ENCODE data around the gene ZBTB20. TPM values are rescaled to one million over a fixed set of nuclear protein-coding genes. Genes with fewer than 3 reads are reported as not detected.

Gene ZBTB20
- total and polyA plus RNA-seq, 10 of the 15 experiments (the other 5 are each of a cell fraction or from before 2014, with no cell fraction given) = 0.20 to 5.5 (median 2.2) TPM

DNA sequence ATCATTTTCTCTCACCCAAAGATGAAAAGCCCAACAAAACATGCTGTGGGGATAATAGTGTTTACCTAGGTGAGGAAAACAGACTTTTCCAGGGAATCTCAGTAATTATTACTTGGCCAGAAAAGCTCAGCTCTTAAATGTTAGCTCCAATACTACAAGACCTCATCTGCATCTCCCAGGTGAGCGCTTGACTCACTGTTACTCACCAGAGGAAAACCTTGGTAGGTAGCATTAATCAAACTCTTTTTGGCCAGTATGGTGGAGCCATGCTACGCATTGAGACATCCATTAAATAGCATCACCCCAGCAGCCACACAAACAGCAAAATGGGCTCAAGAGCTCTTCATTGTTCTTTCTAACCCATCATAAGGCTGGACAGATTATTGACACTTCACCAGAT lies 754.3 kb downstream of the ZBTB20 start:
- DNase-seq (ENCODE audit: low read depth, low spot score) (no peak), ATAC-seq (no peak), FAIRE-seq (no peak)
- Histone ChIP-seq H3K4me2 (ENCODE audit: control insufficient read depth, insufficient read depth) (no peak overlapping the region), H3K79me2 (ENCODE audit: control insufficient read depth, insufficient read depth, low read length) (no peaks in the 10 kb centered on the region), H2AFZ (ENCODE audit: control insufficient read depth, low read depth, low read length) (no peak overlapping the region), H3K4me3 (no peak overlapping the region), H4K20me1 (ENCODE audit: control insufficient read depth, insufficient read depth) (no peaks in the 10 kb centered on the region), H3K27ac (ENCODE audit: control insufficient read depth, insufficient read depth) (no peak overlapping the region), H3K27me3 (replicated peaks in 1 of 2; ENCODE audit: control insufficient read depth in 2 of 2, insufficient read depth in 2 of 2, low read length in 1 of 2) (no peaks in the 10 kb centered on the region), H3K9me3 (replicated peaks; ENCODE audit: control insufficient read depth, insufficient read depth, low read length) (no peaks in the 10 kb centered on the region), H3K36me3 (ENCODE audit: control insufficient read depth in 2 of 2, insufficient read depth in 2 of 2, low read length in 1 of 2) (no peaks in the 10 kb centered on the region; a peak in 1 of 4 replicates), H3K9ac (ENCODE audit: control insufficient read depth, insufficient read depth, low read length) (no peak overlapping the region), H3K4me1 (ENCODE audit: control insufficient read depth, insufficient read depth, low read length) (no peaks in the 10 kb centered on the region)
- ChIA-PET SMC1A (ENCODE audit: uncharacterized antibody, unreplicated experiment) (interaction anchor here (1.0 to 3.6 kb wide), 2 partner anchors 9 to 26 kb away, joined by 4 to 14 read pairs; no protein-coding TSS in a partner anchor), RAD21 (ENCODE audit: unreplicated experiment) (no interaction called here), CTCF (interaction anchor here (0.5 to 3.0 kb wide), 5 partner anchors 8 to 271 kb away, joined by 3 to 10 read pairs (median 4); no protein-coding TSS in a partner anchor), POLR2A (interaction anchor here (0.6 kb wide), 1 partner anchor 16 kb away, joined by 4 read pairs; no protein-coding TSS in a partner anchor)
- in situ Hi-C loops (cut with MboI) = no loop called here
- TF ChIP-seq EGR1 (IDR thresholded peaks at IDR 0.05; ENCODE audit: borderline replicate concordance in 1 of 2, low read depth in 2 of 2, low read length in 2 of 2) = no peak
- TF ChIP-seq GABPA (IDR thresholded peaks at IDR 0.05; ENCODE audit: low read depth) = no peak
- TF ChIP-seq ZNF217 (IDR thresholded peaks at IDR 0.05) = no peak
- 84% methylated on average over 2 of the region's 2 CpGs for WGBS (ENCODE audit: insufficient coverage, insufficient replicate concordance, low lambda C conversion rate, missing lambda C conversion rate)
- no TSS peak for BruUV-seq (replicated peaks)
- intact Hi-C loops (cut with micrococcal nuclease; ENCODE audit: unreplicated experiment) = loop anchor here (10.0 kb wide), 1 partner anchor 202 kb away; no protein-coding TSS in a partner anchor

DNA sequence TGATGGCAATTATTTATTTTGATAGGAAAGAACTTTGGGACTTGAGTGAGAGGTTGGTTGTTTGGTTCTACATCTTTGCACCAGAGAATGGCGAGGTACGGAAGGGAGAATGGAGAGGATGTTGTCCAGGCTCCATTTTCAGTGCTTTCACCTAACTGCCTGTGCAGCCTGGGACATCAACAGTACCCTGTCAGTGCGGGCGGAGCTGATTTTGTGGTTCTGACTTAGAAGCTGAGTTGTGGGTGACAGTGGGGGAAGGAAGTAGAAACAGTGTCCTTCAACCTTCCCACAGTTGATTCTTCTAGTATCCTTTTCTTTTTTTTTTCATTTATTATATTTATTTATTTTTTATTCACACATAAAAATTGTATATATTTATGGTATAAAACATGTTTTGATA lies 757.9 kb downstream of the ZBTB20 start:
- ATAC-seq (no peak), DNase-seq (ENCODE audit: low read depth, low spot score) (no peak), FAIRE-seq (no peak)
- BruUV-seq (replicated peaks) = no TSS peak
- Histone ChIP-seq H2AFZ (ENCODE audit: control insufficient read depth, low read depth, low read length) (no peak overlapping the region), H3K27me3 (replicated peaks in 1 of 2; ENCODE audit: control insufficient read depth in 2 of 2, insufficient read depth in 2 of 2, low read length in 1 of 2) (no peaks in the 10 kb centered on the region), H3K9me3 (replicated peaks; ENCODE audit: control insufficient read depth, insufficient read depth, low read length) (no peaks in the 10 kb centered on the region), H3K27ac (ENCODE audit: control insufficient read depth, insufficient read depth) (no peak overlapping the region), H3K4me2 (ENCODE audit: control insufficient read depth, insufficient read depth) (no peak overlapping the region), H3K4me1 (ENCODE audit: control insufficient read depth, insufficient read depth, low read length) (no peaks in the 10 kb centered on the region), H4K20me1 (ENCODE audit: control insufficient read depth, insufficient read depth) (no peaks in the 10 kb centered on the region), H3K4me3 (no peak overlapping the region), H3K36me3 (ENCODE audit: control insufficient read depth in 2 of 2, insufficient read depth in 2 of 2, low read length in 1 of 2) (no peaks in the 10 kb centered on the region; a peak in 1 of 4 replicates), H3K79me2 (ENCODE audit: control insufficient read depth, insufficient read depth, low read length) (no peaks in the 10 kb centered on the region), H3K9ac (ENCODE audit: control insufficient read depth, insufficient read depth, low read length) (no peak overlapping the region)
- RAD21 ChIA-PET (ENCODE audit: unreplicated experiment) = no interaction called here
- intact Hi-C loops (cut with micrococcal nuclease; ENCODE audit: unreplicated experiment) = loop anchor here (10.0 kb wide), 2 partner anchors 136 to 306 kb away; no protein-coding TSS in a partner anchor
- CTCF ChIA-PET = interaction anchor here (9.6 kb wide), 1 partner anchor 27 kb away, joined by 223 read pairs; no protein-coding TSS in a partner anchor
- in situ Hi-C loops (cut with MboI) = no loop called here
- SMC1A ChIA-PET (ENCODE audit: uncharacterized antibody, unreplicated experiment) = interaction anchor here (0.7 to 1.6 kb wide), 2 partner anchors 34 to 97 kb away, joined by 3 read pairs; no protein-coding TSS in a partner anchor
- 97% methylated on average over 4 of the region's 4 CpGs for WGBS (ENCODE audit: insufficient coverage, insufficient replicate concordance, low lambda C conversion rate, missing lambda C conversion rate)
- POLR2A ChIA-PET = no interaction called here
- TF ChIP-seq, protein P1, sequence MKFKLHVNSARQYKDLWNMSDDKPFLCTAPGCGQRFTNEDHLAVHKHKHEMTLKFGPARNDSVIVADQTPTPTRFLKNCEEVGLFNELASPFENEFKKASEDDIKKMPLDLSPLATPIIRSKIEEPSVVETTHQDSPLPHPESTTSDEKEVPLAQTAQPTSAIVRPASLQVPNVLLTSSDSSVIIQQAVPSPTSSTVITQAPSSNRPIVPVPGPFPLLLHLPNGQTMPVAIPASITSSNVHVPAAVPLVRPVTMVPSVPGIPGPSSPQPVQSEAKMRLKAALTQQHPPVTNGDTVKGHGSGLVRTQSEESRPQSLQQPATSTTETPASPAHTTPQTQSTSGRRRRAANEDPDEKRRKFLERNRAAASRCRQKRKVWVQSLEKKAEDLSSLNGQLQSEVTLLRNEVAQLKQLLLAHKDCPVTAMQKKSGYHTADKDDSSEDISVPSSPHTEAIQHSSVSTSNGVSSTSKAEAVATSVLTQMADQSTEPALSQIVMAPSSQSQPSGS (IDR thresholded peaks at IDR 0.05; ENCODE audit: low read length) = no peak
- TF ChIP-seq EED (IDR thresholded peaks at IDR 0.05; ENCODE audit: low read depth) (no peak), RBBP5 (conservative IDR thresholded peaks at IDR 0.05) (no peak), EZH2 (IDR thresholded peaks at IDR 0.05; ENCODE audit: borderline replicate concordance, control insufficient read depth, low read depth, low read length) (no peak), SREBF2 (IDR thresholded peaks at IDR 0.05; ENCODE audit: low read length) (no peak), BMI1 (IDR thresholded peaks at IDR 0.05; ENCODE audit: borderline replicate concordance) (no peak), GABPA (IDR thresholded peaks at IDR 0.05; ENCODE audit: low read depth) (no peak)
- TF ChIP-seq, protein P2, sequence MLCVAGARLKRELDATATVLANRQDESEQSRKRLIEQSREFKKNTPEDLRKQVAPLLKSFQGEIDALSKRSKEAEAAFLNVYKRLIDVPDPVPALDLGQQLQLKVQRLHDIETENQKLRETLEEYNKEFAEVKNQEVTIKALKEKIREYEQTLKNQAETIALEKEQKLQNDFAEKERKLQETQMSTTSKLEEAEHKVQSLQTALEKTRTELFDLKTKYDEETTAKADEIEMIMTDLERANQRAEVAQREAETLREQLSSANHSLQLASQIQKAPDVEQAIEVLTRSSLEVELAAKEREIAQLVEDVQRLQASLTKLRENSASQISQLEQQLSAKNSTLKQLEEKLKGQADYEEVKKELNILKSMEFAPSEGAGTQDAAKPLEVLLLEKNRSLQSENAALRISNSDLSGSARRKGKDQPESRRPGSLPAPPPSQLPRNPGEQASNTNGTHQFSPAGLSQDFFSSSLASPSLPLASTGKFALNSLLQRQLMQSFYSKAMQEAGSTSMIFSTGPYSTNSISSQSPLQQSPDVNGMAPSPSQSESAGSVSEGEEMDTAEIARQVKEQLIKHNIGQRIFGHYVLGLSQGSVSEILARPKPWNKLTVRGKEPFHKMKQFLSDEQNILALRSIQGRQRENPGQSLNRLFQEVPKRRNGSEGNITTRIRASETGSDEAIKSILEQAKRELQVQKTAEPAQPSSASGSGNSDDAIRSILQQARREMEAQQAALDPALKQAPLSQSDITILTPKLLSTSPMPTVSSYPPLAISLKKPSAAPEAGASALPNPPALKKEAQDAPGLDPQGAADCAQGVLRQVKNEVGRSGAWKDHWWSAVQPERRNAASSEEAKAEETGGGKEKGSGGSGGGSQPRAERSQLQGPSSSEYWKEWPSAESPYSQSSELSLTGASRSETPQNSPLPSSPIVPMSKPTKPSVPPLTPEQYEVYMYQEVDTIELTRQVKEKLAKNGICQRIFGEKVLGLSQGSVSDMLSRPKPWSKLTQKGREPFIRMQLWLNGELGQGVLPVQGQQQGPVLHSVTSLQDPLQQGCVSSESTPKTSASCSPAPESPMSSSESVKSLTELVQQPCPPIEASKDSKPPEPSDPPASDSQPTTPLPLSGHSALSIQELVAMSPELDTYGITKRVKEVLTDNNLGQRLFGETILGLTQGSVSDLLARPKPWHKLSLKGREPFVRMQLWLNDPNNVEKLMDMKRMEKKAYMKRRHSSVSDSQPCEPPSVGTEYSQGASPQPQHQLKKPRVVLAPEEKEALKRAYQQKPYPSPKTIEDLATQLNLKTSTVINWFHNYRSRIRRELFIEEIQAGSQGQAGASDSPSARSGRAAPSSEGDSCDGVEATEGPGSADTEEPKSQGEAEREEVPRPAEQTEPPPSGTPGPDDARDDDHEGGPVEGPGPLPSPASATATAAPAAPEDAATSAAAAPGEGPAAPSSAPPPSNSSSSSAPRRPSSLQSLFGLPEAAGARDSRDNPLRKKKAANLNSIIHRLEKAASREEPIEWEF (IDR thresholded peaks at IDR 0.05; ENCODE audit: insufficient replicate concordance, low read depth, low read length) = no peak
